GM19351 (cell line): ENCODE data around the gene RAMP3.

Experiments
- ATAC-seq: cut with Tn5 transposase; IDR thresholded peaks from one replicate; pipeline ENCODE4 v1.9.1; 2021; ENCODE audit warnings: mild to moderate bottlenecking, moderate library complexity; ENCODE audit not compliant: unreplicated experiment

RAMP3 gene

GRCh38 chr7:45219801-45220435 is 62.3 kb downstream of the RAMP3 start:
- no peak for ATAC-seq

- ATAC-seq: no peak
Observed at GRCh38 chr7:45220846-45221618, 63.4 kb downstream of the RAMP3 start.

GRCh38 chr7:45221896-45222604 is 64.5 kb downstream of the RAMP3 start:
- no peak for ATAC-seq

GRCh38 chr7:45223078-45223477 is 65.5 kb downstream of the RAMP3 start:
- no peak for ATAC-seq

- no peak for ATAC-seq
Observed at GRCh38 chr7:45223728-45224630, 66.4 kb downstream of the RAMP3 start.

- no peak for ATAC-seq
Observed at GRCh38 chr7:45224832-45225231, 67.2 kb downstream of the RAMP3 start.

GRCh38 chr7:45225311-45225947 is 67.8 kb downstream of the RAMP3 start:
- ATAC-seq: no peak

- no peak for ATAC-seq
Observed at GRCh38 chr7:45225948-45226335, 68.4 kb downstream of the RAMP3 start.

- ATAC-seq: no peak
Observed at GRCh38 chr7:45229156-45229920, 71.7 kb downstream of the RAMP3 start.

- ATAC-seq: no peak
Observed at GRCh38 chr7:45230083-45230482, 72.5 kb downstream of the RAMP3 start.

- ATAC-seq: no peak
Observed at GRCh38 chr7:45230611-45231165, 73.1 kb downstream of the RAMP3 start.

- ATAC-seq: no peak
Observed at GRCh38 chr7:45233249-45233775, 75.7 kb downstream of the RAMP3 start.
